Esophagus squamous epithelium (tissue), 5 donors: ENCODE data around the gene PRSS56. TPM values are rescaled to one million over a fixed set of nuclear protein-coding genes. Genes with fewer than 3 reads are reported as not detected.

Source experiments
- DNase-seq: peaks from one replicate; lab custom pipeline; 2025; lab: John Stamatoyannopoulos, UW
- H3K27ac ChIP-seq, 4 donors: fragments of 200-600 bp; sonication (generic); one replicate each; pipeline ENCODE4 v1.5.1; 2016 to 2019; ENCODE audit warnings: mild to moderate bottlenecking in 1 of 4
- H3K27me3 ChIP-seq, 4 donors: fragments of 200-600 bp; sonication (generic); 1 replicate in 3 of 4; 2 replicates in 1 of 4; pipeline versions ENCODE4 v1.5.1 to v1.6.0; 2017 to 2021; ENCODE audit warnings: antibody characterized with exemption in 1 of 4
- H3K36me3 ChIP-seq, 3 donors: fragments of 200-600 bp; sonication (generic); one replicate each; pipeline ENCODE4 v1.5.1; 2016 to 2019
- H3K4me1 ChIP-seq, 3 donors: fragments of 200-600 bp; sonication (generic); one replicate each; pipeline ENCODE4 v1.5.1; 2017 to 2019
- H3K4me3 ChIP-seq, 4 donors: fragments of 200-600 bp; sonication (generic); 1 replicate in 3 of 4; 2 replicates in 1 of 4; pipeline ENCODE4 v1.5.1; 2016 to 2019; ENCODE audit warnings: mild to moderate bottlenecking in 2 of 4, moderate library complexity in 1 of 4
- H3K9me3 ChIP-seq, 3 donors: fragments of 200-600 bp; sonication (generic); one replicate each; pipeline ENCODE4 v1.5.1; 2016 to 2019
- POLR2A ChIP-seq, 4 donors: fragments of 450-650 bp; IDR thresholded peaks; one replicate each; pipeline ENCODE4 v1.6.1; 2017; ENCODE audit warnings: antibody characterized with exemption in 4 of 4, mild to moderate bottlenecking in 4 of 4, moderate library complexity in 3 of 4
- WGBS, 2 donors: methylation state at CpG; one replicate each; pipeline ENCODE4 v1.1.5; 2018; 5-methylcytosine and 5-hydroxymethylcytosine counted together
- intact Hi-C: fragments of 100-400 bp; cut with DNase I; formaldehyde crosslinking; loops from one replicate; pipeline ENCODE4 v1.15.0; 2022
- total RNA-seq, 4 donors: library from RNA; depleted of rRNA; stranded (reverse); fragments of >200 nt; gene quantifications; one replicate each; pipeline ENCODE4 v1.1.0, GENCODE V29; 2016
- TF ChIP-seq, protein P1 (sequence below), 6 experiments: fragments of 450-650 bp in 4 of 6; fragments of 200-600 bp in 2 of 6; sonication (generic) in 2 of 6; IDR thresholded peaks; one replicate each; pipeline ENCODE4 v1.5.1; 2016 to 2019; ENCODE audit warnings: antibody characterized with exemption in 6 of 6, mild to moderate bottlenecking in 4 of 6, moderate library complexity in 4 of 6
- donor health status: DM: yes; HTN: yes; CAD: no.

PRSS56 gene
- total RNA-seq, 4 donors from 2014 or later, result not detected

DNA sequence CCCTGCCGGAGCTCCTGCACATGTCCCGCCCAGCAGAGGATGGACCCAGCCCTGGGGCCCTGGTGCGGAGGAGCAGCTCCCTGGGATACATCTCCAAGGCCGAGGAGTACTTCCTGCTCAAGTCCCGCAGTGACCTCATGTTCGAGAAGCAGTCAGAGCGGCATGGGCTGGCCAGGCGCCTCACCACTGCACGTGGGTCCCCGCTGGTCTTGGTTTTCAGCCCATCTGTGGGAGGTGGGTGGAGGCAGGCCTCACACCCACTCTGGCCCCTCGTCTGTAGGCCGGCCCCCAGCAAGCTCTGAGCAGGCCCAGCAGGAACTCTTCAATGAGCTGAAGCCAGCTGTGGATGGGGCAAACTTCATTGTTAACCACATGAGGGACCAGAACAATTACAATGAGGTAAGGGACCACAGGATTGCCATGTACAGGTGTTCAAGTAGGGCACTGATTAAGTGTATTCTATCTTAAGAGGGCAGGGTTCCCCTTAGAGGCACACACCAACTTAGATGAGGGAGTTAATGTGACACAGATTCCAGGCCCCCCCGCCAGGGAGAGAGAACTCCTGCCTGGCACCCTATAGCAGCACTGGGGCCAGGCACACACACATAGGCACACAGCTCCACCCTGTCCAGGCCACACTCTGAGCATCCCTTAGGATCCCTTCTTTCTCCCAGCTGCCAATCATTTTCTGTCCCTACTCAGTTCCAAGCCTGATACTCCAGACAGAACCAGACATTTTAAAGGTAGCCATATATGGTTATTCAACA lies 13.9 kb downstream of the PRSS56 start:
- 55 to 89% methylated on average over 1 to 5 of the region's 13 CpGs for WGBS, 2 donors
- no peak for DNase-seq
- TF ChIP-seq POLR2A (IDR thresholded peaks at IDR 0.05), result no peak
- TF ChIP-seq, protein P1, sequence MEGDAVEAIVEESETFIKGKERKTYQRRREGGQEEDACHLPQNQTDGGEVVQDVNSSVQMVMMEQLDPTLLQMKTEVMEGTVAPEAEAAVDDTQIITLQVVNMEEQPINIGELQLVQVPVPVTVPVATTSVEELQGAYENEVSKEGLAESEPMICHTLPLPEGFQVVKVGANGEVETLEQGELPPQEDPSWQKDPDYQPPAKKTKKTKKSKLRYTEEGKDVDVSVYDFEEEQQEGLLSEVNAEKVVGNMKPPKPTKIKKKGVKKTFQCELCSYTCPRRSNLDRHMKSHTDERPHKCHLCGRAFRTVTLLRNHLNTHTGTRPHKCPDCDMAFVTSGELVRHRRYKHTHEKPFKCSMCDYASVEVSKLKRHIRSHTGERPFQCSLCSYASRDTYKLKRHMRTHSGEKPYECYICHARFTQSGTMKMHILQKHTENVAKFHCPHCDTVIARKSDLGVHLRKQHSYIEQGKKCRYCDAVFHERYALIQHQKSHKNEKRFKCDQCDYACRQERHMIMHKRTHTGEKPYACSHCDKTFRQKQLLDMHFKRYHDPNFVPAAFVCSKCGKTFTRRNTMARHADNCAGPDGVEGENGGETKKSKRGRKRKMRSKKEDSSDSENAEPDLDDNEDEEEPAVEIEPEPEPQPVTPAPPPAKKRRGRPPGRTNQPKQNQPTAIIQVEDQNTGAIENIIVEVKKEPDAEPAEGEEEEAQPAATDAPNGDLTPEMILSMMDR (IDR thresholded peaks at IDR 0.05), result no peak
- no peak overlapping the region for H3K4me3 ChIP-seq
- peaks cover 0 to 12% (median 2%) of the 10 kb centered on the region in 3 donors for H3K4me1 ChIP-seq
- intact Hi-C loops, result no loop called here
- H3K36me3 ChIP-seq, result no peaks in the 10 kb centered on the region
- H3K9me3 ChIP-seq, result peaks cover 0 to 6% (median 0%) of the 10 kb centered on the region in 3 donors
- no peak overlapping the region for H3K27ac ChIP-seq
- peaks cover 0 to 51% (median 0%) of the 10 kb centered on the region in 4 donors for H3K27me3 ChIP-seq

DNA sequence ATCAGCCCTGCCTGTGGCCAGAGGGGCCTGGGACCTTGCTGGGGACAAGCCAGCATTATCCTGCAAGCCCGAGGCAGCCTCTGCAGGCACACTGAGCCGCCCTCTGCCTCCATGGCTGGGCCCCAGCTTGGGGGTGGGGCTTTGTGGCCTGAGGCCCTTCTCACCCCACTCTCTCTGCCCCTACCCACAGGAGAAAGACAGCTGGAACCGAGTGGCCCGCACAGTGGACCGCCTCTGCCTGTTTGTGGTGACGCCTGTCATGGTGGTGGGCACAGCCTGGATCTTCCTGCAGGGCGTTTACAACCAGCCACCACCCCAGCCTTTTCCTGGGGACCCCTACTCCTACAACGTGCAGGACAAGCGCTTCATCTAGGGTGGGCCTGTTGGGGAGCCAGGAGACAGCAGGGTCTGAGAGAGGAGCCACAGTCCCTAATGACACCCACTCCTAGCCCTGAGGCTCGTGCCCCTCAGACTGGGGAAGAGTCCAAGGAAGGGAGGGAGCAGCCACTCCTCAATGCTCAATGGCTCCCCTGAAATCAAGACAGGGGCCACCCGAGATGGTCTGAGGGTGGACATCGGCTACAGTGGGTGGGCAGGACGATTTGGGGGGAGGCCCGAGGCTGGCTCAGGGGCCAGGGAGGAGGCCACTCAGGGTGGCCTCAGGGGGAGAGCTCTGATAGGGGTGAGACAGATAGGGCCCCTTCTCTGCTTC lies 14.9 kb downstream of the PRSS56 start:
- no peak for TF ChIP-seq POLR2A (IDR thresholded peaks at IDR 0.05)
- TF ChIP-seq, protein P1 (IDR thresholded peaks at IDR 0.05), result no peak
- 27 to 64% methylated on average over 2 to 3 of the region's 14 CpGs for WGBS, 2 donors
- H3K27ac ChIP-seq, result no peak overlapping the region
- H3K27me3 ChIP-seq, result peaks cover 0 to 59% (median 0%) of the 10 kb centered on the region in 4 donors
- intact Hi-C loops, result no loop called here
- no peaks in the 10 kb centered on the region for H3K36me3 ChIP-seq
- no peak for DNase-seq
- no peak overlapping the region for H3K4me3 ChIP-seq
- H3K4me1 ChIP-seq, result peaks cover 0 to 18% (median 4%) of the 10 kb centered on the region in 3 donors
- peaks cover 0 to 6% (median 0%) of the 10 kb centered on the region in 3 donors for H3K9me3 ChIP-seq

DNA sequence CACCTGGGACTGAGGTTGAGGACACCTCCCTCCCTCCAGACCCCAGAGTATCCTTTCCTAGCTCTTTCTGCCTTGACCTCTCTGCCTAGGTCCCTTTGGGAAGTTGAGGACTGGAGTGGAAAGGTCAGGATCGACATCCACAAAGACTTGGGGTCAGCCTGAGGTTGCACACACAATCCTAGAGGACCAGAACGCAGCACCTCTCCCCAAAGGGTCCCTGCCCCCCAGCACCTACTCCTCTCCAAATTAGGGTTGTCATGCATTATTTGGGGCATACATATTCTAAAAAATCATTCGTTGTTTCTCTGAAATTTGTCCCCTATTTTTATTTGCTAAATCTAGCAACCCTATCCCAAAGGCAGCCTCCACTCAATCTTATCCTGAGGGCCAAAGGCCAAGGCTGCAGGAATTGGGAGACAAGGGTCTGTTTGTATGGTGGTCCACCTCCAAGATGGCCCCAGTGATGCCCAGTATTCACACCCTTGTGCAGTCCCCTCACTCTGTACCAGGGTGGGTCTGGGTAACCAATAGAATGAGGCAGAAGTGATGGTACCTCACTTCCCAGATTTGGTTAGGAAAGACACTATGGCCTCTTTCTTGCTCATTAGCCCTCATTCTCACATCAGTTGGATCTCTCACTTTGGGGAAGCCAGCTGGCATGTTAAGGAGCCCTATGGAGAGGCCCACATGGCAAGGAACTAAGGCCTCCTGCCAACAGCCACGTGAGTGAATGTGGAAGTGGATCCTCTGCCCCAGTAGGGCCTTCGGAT lies 15.8 kb downstream of the PRSS56 start:
- H3K36me3 ChIP-seq, result no peaks in the 10 kb centered on the region
- no peak overlapping the region for H3K4me3 ChIP-seq
- DNase-seq, result no peak
- intact Hi-C loops, result no loop called here
- no peak for TF ChIP-seq POLR2A (IDR thresholded peaks at IDR 0.05)
- TF ChIP-seq, protein P1 (IDR thresholded peaks at IDR 0.05), result no peak
- WGBS, 2 donors, result 81 to 86% methylated on average over 3 to 5 of the region's 5 CpGs
- peaks cover 0 to 66% (median 0%) of the 10 kb centered on the region in 4 donors for H3K27me3 ChIP-seq
- peaks cover 0 to 6% (median 0%) of the 10 kb centered on the region in 3 donors for H3K9me3 ChIP-seq
- H3K4me1 ChIP-seq, result peaks cover 0 to 18% (median 4%) of the 10 kb centered on the region in 3 donors
- no peak overlapping the region for H3K27ac ChIP-seq

DNA sequence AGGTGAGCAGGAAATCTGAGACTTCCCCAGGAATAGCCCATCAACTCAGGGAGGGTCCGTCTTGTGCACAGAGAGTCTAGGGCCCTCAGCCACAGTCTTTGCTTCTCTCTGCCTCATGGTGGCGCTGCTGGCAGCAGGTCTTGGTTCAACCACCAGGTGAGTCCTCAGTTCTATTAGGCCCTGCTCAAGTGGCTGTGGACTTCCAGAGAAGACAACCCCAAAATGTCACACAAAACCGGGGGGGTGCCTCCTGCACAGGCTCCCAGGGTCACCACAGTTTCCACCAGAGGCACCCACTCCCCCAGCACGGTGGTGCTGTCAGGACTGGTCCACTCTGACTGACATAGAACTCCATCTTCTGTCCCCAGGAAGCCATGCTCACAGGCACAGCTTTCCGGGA lies 16.9 kb downstream of the PRSS56 start:
- no peak for DNase-seq
- intact Hi-C loops, result no loop called here
- TF ChIP-seq, protein P1 (IDR thresholded peaks at IDR 0.05), result peak in 1 of 6 experiments; percentile 40
- no peak for TF ChIP-seq POLR2A (IDR thresholded peaks at IDR 0.05)

More for the DNA sequence above, 16.9 kb downstream of the PRSS56 start:
- Histone ChIP-seq H3K4me1 (peaks cover 0 to 18% (median 4%) of the 10 kb centered on the region in 3 donors), H3K9me3 (peaks cover 0 to 6% (median 0%) of the 10 kb centered on the region in 3 donors), H3K27me3 (peaks cover 0 to 66% (median 0%) of the 10 kb centered on the region in 4 donors), H3K36me3 (no peaks in the 10 kb centered on the region), H3K27ac (no peak overlapping the region), H3K4me3 (no peak overlapping the region)
- 58 to 71% methylated on average over 1 to 2 of the region's 5 CpGs for WGBS, 2 donors
